ENCODE results near the gene NLRC5.
"Not testable (repeated sequence)": the region's sequence is repeated elsewhere in the genome, so short reads cannot be mapped to it uniquely, and the experiment has no call there.

Gene NLRC5

GRCh38 chr16:57083485-57084126 lies 94.2 kb downstream of the NLRC5 start:
- DNase-seq: no peak

GRCh38 chr16:57084257-57084770 lies 95.0 kb downstream of the NLRC5 start:
- DNase-seq: peak; percentile 72

- no peak for DNase-seq
Measured at GRCh38 chr16:57084996-57085395, 95.6 kb downstream of the NLRC5 start.

GRCh38 chr16:57087003-57087402 lies 97.6 kb downstream of the NLRC5 start:
- DNase-seq: no peak

- DNase-seq: no peak
Measured at GRCh38 chr16:57089406-57089805, 100.0 kb downstream of the NLRC5 start.

- no peak for DNase-seq
Measured at GRCh38 chr16:57091200-57091974, 102.0 kb downstream of the NLRC5 start.

- DNase-seq: no peak
Measured at GRCh38 chr16:57091975-57092785, 102.8 kb downstream of the NLRC5 start, which contains the start of gene CPNE2. CPNE2 (plus strand) TSS chr16:57092583; CDS start chr16:57110743, 18,160 bp downstream.

- peak; percentile 24 for DNase-seq
Measured at GRCh38 chr16:57092786-57093411, 103.5 kb downstream of the NLRC5 start.

GRCh38 chr16:57093666-57094564 lies 104.6 kb downstream of the NLRC5 start:
- DNase-seq: no peak

GRCh38 chr16:57094911-57095310 lies 105.6 kb downstream of the NLRC5 start:
- no peak for DNase-seq

GRCh38 chr16:57096192-57096591 lies 106.8 kb downstream of the NLRC5 start:
- no peak for DNase-seq

GRCh38 chr16:57096793-57097192 lies 107.4 kb downstream of the NLRC5 start:
- no peak for DNase-seq

GRCh38 chr16:57098188-57098841 lies 109.0 kb downstream of the NLRC5 start:
- DNase-seq: no peak

GRCh38 chr16:57099965-57100364 lies 110.6 kb downstream of the NLRC5 start:
- not testable (repeated sequence) for DNase-seq

GRCh38 chr16:57100445-57100844 lies 111.1 kb downstream of the NLRC5 start:
- no peak for DNase-seq

- no peak for DNase-seq
Measured at GRCh38 chr16:57102888-57103851, 113.8 kb downstream of the NLRC5 start.

- DNase-seq: no peak
Measured at GRCh38 chr16:57104706-57105105, 115.3 kb downstream of the NLRC5 start.

- DNase-seq: no peak
Measured at GRCh38 chr16:57105184-57105583, 115.8 kb downstream of the NLRC5 start.

- no peak for DNase-seq
Measured at GRCh38 chr16:57106767-57107166, 117.4 kb downstream of the NLRC5 start.
